HCT116 (cell line): ENCODE data around the gene HOGA1. TPM values are rescaled to one million over a fixed set of nuclear protein-coding genes. Genes with fewer than 3 reads are reported as not detected.

Source experiments
- ATAC-seq: fragments of 200-7000 bp; cut with Tn5 transposase; 2 replicates; pipeline ENCODE4 v1.9.1; 2020; ENCODE audit warnings: mild to moderate bottlenecking, moderate library complexity
- BruUV-seq: library from RNA; stranded (reverse); fragments of 400-500 nt; replicated peaks from 2 replicates; lab custom pipeline; 2021; lab: Mats Ljungman, UMichigan
- CTCF ChIA-PET: fragments of 300-600 bp; sonication (Branson Sonifier 250); formaldehyde crosslinking; loops from one replicate; lab custom pipeline; 2021; ENCODE audit warnings: antibody characterized with exemption; lab: Charles Lee
- POLR2A ChIA-PET: fragments of 300-600, 350-600 bp; sonication (Branson Sonifier 250); formaldehyde crosslinking; loops from one replicate; lab custom pipeline; 2021; ENCODE audit warnings: antibody characterized with exemption; lab: Charles Lee
- RAD21 ChIA-PET, 2 experiments: fragments of 300-600 bp; sonication (Branson Sonifier 250); formaldehyde crosslinking; loops; one replicate each; lab custom pipeline; 2023; ENCODE audit warnings: low total read pairs in 2 of 2; ENCODE audit not compliant: uncharacterized antibody in 2 of 2, unreplicated experiment in 2 of 2, low non-redundant PET in 1 of 2; lab: Charles Lee
- DNase-seq: peaks from one replicate; pipeline ENCODE4 v3.0.0-alpha.2; 2010; ENCODE audit warnings: low read depth, low spot score
- H2AFZ ChIP-seq: fragments of 200-600 bp; shearing (Covaris generic), sonication (generic); 2 replicates; pipeline ENCODE4 v1.6.1; 2017; ENCODE audit warnings: low read depth, mixed run types, mixed read lengths, antibody characterized with exemption, low read length; ENCODE audit not compliant: poor library complexity, severe bottlenecking
- H3K27ac ChIP-seq: 2 replicates; pipeline ENCODE4 v1.5.1; 2012; ENCODE audit warnings: low read depth, low read length
- H3K27me3 ChIP-seq: fragments of 200-600 bp; sonication (generic); 2 replicates; pipeline ENCODE4 v1.6.1; 2016; ENCODE audit warnings: mixed run types, low read length, mixed read lengths; ENCODE audit not compliant: insufficient read depth
- H3K36me3 ChIP-seq, 2 experiments: fragments of 200-500 bp in 1 of 2; fragments of 200-600 bp in 1 of 2; sonication (Bioruptor generic) in 1 of 2; sonication (generic) in 1 of 2; 2 replicates each; pipeline versions ENCODE4 v1.5.1 to v1.6.1; 2014 to 2016; ENCODE audit warnings: low read length in 2 of 2, inconsistent platforms in 1 of 2, mixed read lengths in 1 of 2, mixed run types in 1 of 2; ENCODE audit not compliant: insufficient read depth in 2 of 2, control insufficient read depth in 1 of 2
- H3K4me1 ChIP-seq, 2 experiments: fragments of 200-600 bp in 1 of 2; sonication (generic) in 1 of 2; 2 replicates each; pipeline versions ENCODE4 v1.5.1 to v1.6.1; 2012 to 2017; ENCODE audit warnings: low read length in 2 of 2, inconsistent platforms in 1 of 2, mild to moderate bottlenecking in 1 of 2, mixed read lengths in 1 of 2, mixed run types in 1 of 2, moderate library complexity in 1 of 2; ENCODE audit not compliant: insufficient read depth in 2 of 2, control insufficient read depth in 1 of 2
- H3K4me2 ChIP-seq: fragments of 200-600 bp; sonication (generic); 2 replicates; pipeline ENCODE4 v1.6.1; 2017; ENCODE audit warnings: mixed run types, low read length, mixed read lengths
- H3K4me3 ChIP-seq, 2 experiments: fragments of 200-600 bp in 1 of 2; sonication (generic) in 1 of 2; replicated peaks in 1 of 2; 2 replicates each; pipeline ENCODE4 v1.5.1; 2011 to 2016; ENCODE audit warnings: low read length in 2 of 2, control low read depth in 1 of 2, low read depth in 1 of 2, mild to moderate bottlenecking in 1 of 2, mixed read lengths in 1 of 2, mixed run types in 1 of 2
- H3K79me2 ChIP-seq: fragments of 200-600 bp; sonication (generic); 2 replicates; pipeline ENCODE4 v1.6.1; 2017; ENCODE audit warnings: mild to moderate bottlenecking, mixed run types, low read length, moderate library complexity, mixed read lengths; ENCODE audit not compliant: insufficient read depth
- H3K9ac ChIP-seq: fragments of 200-600 bp; sonication (generic); 2 replicates; pipeline ENCODE4 v1.6.1; 2016; ENCODE audit warnings: low read length, mixed read lengths
- H3K9me2 ChIP-seq: fragments of 200-600 bp; sonication (generic), shearing (Covaris generic); 2 replicates; pipeline ENCODE4 v1.6.1; 2017; ENCODE audit warnings: mixed run types, mild to moderate bottlenecking, moderate library complexity; ENCODE audit not compliant: insufficient read depth
- H3K9me3 ChIP-seq, 2 experiments: fragments of 200-500 bp in 1 of 2; fragments of 200-600 bp in 1 of 2; sonication (Bioruptor generic) in 1 of 2; sonication (generic) in 1 of 2; 2 replicates each; pipeline ENCODE4 v1.6.1; 2014 to 2017; ENCODE audit warnings: low read length in 2 of 2, mixed read lengths in 2 of 2, inconsistent platforms in 1 of 2, low read depth in 1 of 2, mild to moderate bottlenecking in 1 of 2, mixed run types in 1 of 2, moderate library complexity in 1 of 2; ENCODE audit not compliant: control insufficient read depth in 1 of 2, insufficient read depth in 1 of 2
- H4K20me1 ChIP-seq: fragments of 200-600 bp; sonication (generic), shearing (Covaris generic); 2 replicates; pipeline ENCODE4 v1.6.1; 2017; ENCODE audit warnings: mixed run types, mild to moderate bottlenecking, moderate library complexity; ENCODE audit not compliant: insufficient read depth
- EGR1 ChIP-seq: IDR thresholded peaks from 2 replicates; pipeline ENCODE4 v1.6.1; 2012; ENCODE audit warnings: low read depth
- POLR2A ChIP-seq: IDR thresholded peaks from 2 replicates; pipeline ENCODE4 v1.7.0; 2011; ENCODE audit warnings: borderline replicate concordance; ENCODE audit not compliant: insufficient read depth, insufficient read length; ENCODE audit errors: extremely low read depth
- POLR2AphosphoS5 ChIP-seq: IDR thresholded peaks from 2 replicates; pipeline ENCODE4 v1.6.1; 2011; ENCODE audit warnings: mild to moderate bottlenecking, low read depth, low read length, moderate library complexity
- RAD21 ChIP-seq: IDR thresholded peaks from 2 replicates; pipeline ENCODE4 v1.6.1; 2012; ENCODE audit warnings: low read depth, mild to moderate bottlenecking
- SIN3A ChIP-seq: IDR thresholded peaks from 2 replicates; pipeline ENCODE4 v1.6.1; 2012; ENCODE audit warnings: low read depth
- SRF ChIP-seq: IDR thresholded peaks from 2 replicates; pipeline ENCODE4 v1.6.1; 2012; ENCODE audit warnings: low read depth
- YY1 ChIP-seq: IDR thresholded peaks from 2 replicates; pipeline ENCODE4 v1.6.1; 2011; ENCODE audit warnings: low read length, low read depth, moderate library complexity, mild to moderate bottlenecking; ENCODE audit not compliant: insufficient replicate concordance; ENCODE audit errors: extremely low read depth
- ZNF274 ChIP-seq: fragments of 200-500 bp; sonication (Bioruptor generic); IDR thresholded peaks from 2 replicates; pipeline ENCODE4 v1.6.1; 2014; ENCODE audit warnings: mild to moderate bottlenecking, low read depth, low read length, inconsistent platforms
- intact Hi-C: fragments of 100-400 bp; cut with micrococcal nuclease; formaldehyde crosslinking; loops from 2 replicates; pipeline ENCODE4 v1.10.0; 2022
- total RNA-seq: library from RNA; stranded (reverse); gene quantifications from one replicate; pipeline ENCODE4 v1.2.1, GENCODE V29; 2021; ENCODE audit not compliant: unreplicated experiment
- TF ChIP-seq, protein P1 (sequence below): IDR thresholded peaks from 2 replicates; pipeline ENCODE4 v1.6.1; 2012; ENCODE audit warnings: low read depth
- TF ChIP-seq, protein P2 (sequence below), 3 experiments: fragments of 200-600 bp in 1 of 3; sonication (generic) in 1 of 3; IDR thresholded peaks in 2 of 3; conservative IDR thresholded peaks in 1 of 3; 2 replicates each; pipeline ENCODE4 v1.5.1; 2012 to 2017; ENCODE audit warnings: low read depth in 2 of 3, low read length in 2 of 3, antibody characterized with exemption in 1 of 3, borderline replicate concordance in 1 of 3, control low read depth in 1 of 3, mild to moderate bottlenecking in 1 of 3, mixed read lengths in 1 of 3, mixed run types in 1 of 3, moderate library complexity in 1 of 3; ENCODE audit not compliant: insufficient read depth in 1 of 3

The HOGA1 gene
- total RNA-seq, 1 experiment from 2014 or later = 1.6 TPM

GRCh38 chr10:97547271-97547600 lies 37.0 kb upstream of the HOGA1 start (continued):
- TF ChIP-seq, protein P1, sequence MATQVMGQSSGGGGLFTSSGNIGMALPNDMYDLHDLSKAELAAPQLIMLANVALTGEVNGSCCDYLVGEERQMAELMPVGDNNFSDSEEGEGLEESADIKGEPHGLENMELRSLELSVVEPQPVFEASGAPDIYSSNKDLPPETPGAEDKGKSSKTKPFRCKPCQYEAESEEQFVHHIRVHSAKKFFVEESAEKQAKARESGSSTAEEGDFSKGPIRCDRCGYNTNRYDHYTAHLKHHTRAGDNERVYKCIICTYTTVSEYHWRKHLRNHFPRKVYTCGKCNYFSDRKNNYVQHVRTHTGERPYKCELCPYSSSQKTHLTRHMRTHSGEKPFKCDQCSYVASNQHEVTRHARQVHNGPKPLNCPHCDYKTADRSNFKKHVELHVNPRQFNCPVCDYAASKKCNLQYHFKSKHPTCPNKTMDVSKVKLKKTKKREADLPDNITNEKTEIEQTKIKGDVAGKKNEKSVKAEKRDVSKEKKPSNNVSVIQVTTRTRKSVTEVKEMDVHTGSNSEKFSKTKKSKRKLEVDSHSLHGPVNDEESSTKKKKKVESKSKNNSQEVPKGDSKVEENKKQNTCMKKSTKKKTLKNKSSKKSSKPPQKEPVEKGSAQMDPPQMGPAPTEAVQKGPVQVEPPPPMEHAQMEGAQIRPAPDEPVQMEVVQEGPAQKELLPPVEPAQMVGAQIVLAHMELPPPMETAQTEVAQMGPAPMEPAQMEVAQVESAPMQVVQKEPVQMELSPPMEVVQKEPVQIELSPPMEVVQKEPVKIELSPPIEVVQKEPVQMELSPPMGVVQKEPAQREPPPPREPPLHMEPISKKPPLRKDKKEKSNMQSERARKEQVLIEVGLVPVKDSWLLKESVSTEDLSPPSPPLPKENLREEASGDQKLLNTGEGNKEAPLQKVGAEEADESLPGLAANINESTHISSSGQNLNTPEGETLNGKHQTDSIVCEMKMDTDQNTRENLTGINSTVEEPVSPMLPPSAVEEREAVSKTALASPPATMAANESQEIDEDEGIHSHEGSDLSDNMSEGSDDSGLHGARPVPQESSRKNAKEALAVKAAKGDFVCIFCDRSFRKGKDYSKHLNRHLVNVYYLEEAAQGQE = no peak
- TF ChIP-seq SRF (no peak), POLR2A (no peak)

- H3K27ac ChIP-seq = no peak overlapping the region
- RAD21 ChIA-PET = no interaction called here
- no peaks in the 10 kb centered on the region for H3K9me3 ChIP-seq
- TF ChIP-seq RAD21 (no peak), ZNF274 (no peak), EGR1 (no peak), SIN3A (no peak), POLR2AphosphoS5 (no peak), YY1 (no peak)
- TF ChIP-seq, protein P2, sequence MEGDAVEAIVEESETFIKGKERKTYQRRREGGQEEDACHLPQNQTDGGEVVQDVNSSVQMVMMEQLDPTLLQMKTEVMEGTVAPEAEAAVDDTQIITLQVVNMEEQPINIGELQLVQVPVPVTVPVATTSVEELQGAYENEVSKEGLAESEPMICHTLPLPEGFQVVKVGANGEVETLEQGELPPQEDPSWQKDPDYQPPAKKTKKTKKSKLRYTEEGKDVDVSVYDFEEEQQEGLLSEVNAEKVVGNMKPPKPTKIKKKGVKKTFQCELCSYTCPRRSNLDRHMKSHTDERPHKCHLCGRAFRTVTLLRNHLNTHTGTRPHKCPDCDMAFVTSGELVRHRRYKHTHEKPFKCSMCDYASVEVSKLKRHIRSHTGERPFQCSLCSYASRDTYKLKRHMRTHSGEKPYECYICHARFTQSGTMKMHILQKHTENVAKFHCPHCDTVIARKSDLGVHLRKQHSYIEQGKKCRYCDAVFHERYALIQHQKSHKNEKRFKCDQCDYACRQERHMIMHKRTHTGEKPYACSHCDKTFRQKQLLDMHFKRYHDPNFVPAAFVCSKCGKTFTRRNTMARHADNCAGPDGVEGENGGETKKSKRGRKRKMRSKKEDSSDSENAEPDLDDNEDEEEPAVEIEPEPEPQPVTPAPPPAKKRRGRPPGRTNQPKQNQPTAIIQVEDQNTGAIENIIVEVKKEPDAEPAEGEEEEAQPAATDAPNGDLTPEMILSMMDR (IDR thresholded peaks at IDR 0.05 in 2 of 3, conservative IDR thresholded peaks at IDR 0.05 in 1 of 3; ENCODE audit: borderline replicate concordance in 1 of 3, insufficient read depth in 1 of 3, low read depth in 2 of 3, low read length in 2 of 3) = no peak
- H3K4me3 ChIP-seq = no peak overlapping the region
- intact Hi-C loops = no loop called here
- no peaks in the 10 kb centered on the region for H4K20me1 ChIP-seq
- H3K4me2 ChIP-seq = no peak overlapping the region
- H3K27me3 ChIP-seq = no peaks in the 10 kb centered on the region
- DNase-seq (no peak), ATAC-seq (no peak)
- CTCF ChIA-PET = no interaction called here
- H3K4me1 ChIP-seq = peaks cover 21 to 39% of the 10 kb centered on the region in 2 experiments
- H2AFZ ChIP-seq = no peak overlapping the region
- no peak overlapping the region for H3K9ac ChIP-seq
- peaks cover 6% of the 10 kb centered on the region; the same call in 1 of the 2 replicates for H3K79me2 ChIP-seq
- no peaks in the 10 kb centered on the region for H3K36me3 ChIP-seq
- POLR2A ChIA-PET = no interaction called here
- no TSS peak for BruUV-seq
- H3K9me2 ChIP-seq = no peaks in the 10 kb centered on the region
Measured at GRCh38 chr10:97547962-97548361, 36.2 kb upstream of the HOGA1 start.
